HepG2 (cell line): ENCODE measurements around the gene ANKRD31. TPM values are rescaled to one million over a fixed set of nuclear protein-coding genes. Genes with fewer than 3 reads are reported as not detected.

Experiments
- DBP ChIP-seq: sonication (generic); formaldehyde crosslinking; IDR thresholded peaks from 2 replicates; pipeline ENCODE4 v1.4.0; 2020; ENCODE audit warnings: missing genetic modification reagents; ENCODE audit errors: not compliant biosample characterization
- FOXK1 ChIP-seq: sonication (generic); formaldehyde crosslinking; IDR thresholded peaks from 2 replicates; pipeline ENCODE4 v1.4.0; 2020; ENCODE audit warnings: low read depth, missing genetic modification reagents, borderline replicate concordance
- GZF1 ChIP-seq: sonication (generic); formaldehyde crosslinking; IDR thresholded peaks from 2 replicates; pipeline ENCODE4 v1.5.1; 2020; ENCODE audit warnings: mild to moderate bottlenecking, missing genetic modification reagents
- KDM2A ChIP-seq: sonication (generic); formaldehyde crosslinking; IDR thresholded peaks from 2 replicates; pipeline ENCODE4 v1.4.0; 2020; ENCODE audit warnings: low read depth, missing genetic modification reagents, borderline replicate concordance
- KLF11 ChIP-seq: IDR thresholded peaks from 2 replicates; pipeline ENCODE4 v1.6.1; 2016; ENCODE audit warnings: missing compliant biosample characterization
- NCOR1 ChIP-seq: fragments of 200-600 bp; sonication (generic); IDR thresholded peaks from 2 replicates; pipeline ENCODE4 v1.7.0; 2017; ENCODE audit warnings: antibody characterized with exemption, low read length, borderline replicate concordance
- REXO4 ChIP-seq: sonication (generic); formaldehyde crosslinking; IDR thresholded peaks from 2 replicates; pipeline ENCODE4 v1.8.0; 2022; ENCODE audit warnings: missing genetic modification reagents, mild to moderate bottlenecking, borderline replicate concordance
- TP53 ChIP-seq: sonication (generic); formaldehyde crosslinking; conservative IDR thresholded peaks from 2 replicates; pipeline ENCODE4 v1.4.0; 2020; ENCODE audit warnings: missing genetic modification reagents
- YEATS4 ChIP-seq: sonication (generic); formaldehyde crosslinking; IDR thresholded peaks from 2 replicates; pipeline ENCODE4 v1.4.0; 2020; ENCODE audit warnings: missing genetic modification reagents, borderline replicate concordance
- ZBTB44 ChIP-seq: sonication (generic); formaldehyde crosslinking; IDR thresholded peaks from 2 replicates; pipeline ENCODE4 v1.4.0; 2020; ENCODE audit warnings: missing genetic modification reagents
- ZNF335 ChIP-seq: sonication (generic); formaldehyde crosslinking; IDR thresholded peaks from 2 replicates; pipeline ENCODE4 v1.4.0; 2020; ENCODE audit warnings: missing genetic modification reagents
- ZNF574 ChIP-seq: sonication (generic); formaldehyde crosslinking; IDR thresholded peaks from 2 replicates; pipeline ENCODE4 v1.4.0; 2020; ENCODE audit warnings: missing genetic modification reagents
- ZNF687 ChIP-seq: sonication (generic); formaldehyde crosslinking; IDR thresholded peaks from 2 replicates; pipeline ENCODE4 v1.5.1; 2020; ENCODE audit warnings: mild to moderate bottlenecking, missing genetic modification reagents, moderate library complexity
- ZNF768 ChIP-seq: sonication (generic); formaldehyde crosslinking; IDR thresholded peaks from 2 replicates; pipeline ENCODE4 v1.4.0; 2020; ENCODE audit warnings: missing genetic modification reagents
- ZSCAN20 ChIP-seq: sonication (generic); formaldehyde crosslinking; IDR thresholded peaks from 2 replicates; pipeline ENCODE4 v1.4.0; 2020; ENCODE audit warnings: missing genetic modification reagents, mild to moderate bottlenecking, borderline replicate concordance
- polyA plus RNA-seq, 8 experiments: library from polyadenylated mRNA; depleted of rRNA in 3 of 8; stranded (reverse) in 7 of 8; unstranded in 1 of 8; fragments of >200 nt; fragmentation: Illumina TruSeq in 4 of 8; extraction: Trizol in 4 of 8; gene quantifications; 2 replicates each; pipeline versions ENCODE4 v1.2.1 to v1.2.3, GENCODE V29; 2011 to 2016; ENCODE audit warnings: low read depth in 4 of 8, missing spikeins in 1 of 8, mixed read lengths in 1 of 8; ENCODE audit not compliant: insufficient read depth in 1 of 8
- total RNA-seq, 5 experiments: library from RNA; depleted of rRNA; stranded (reverse); fragments of >200 nt; fragmentation: Illumina TruSeq; extraction: Trizol; gene quantifications; 2 replicates each; pipeline ENCODE4 v1.2.3, GENCODE V29; 2016; ENCODE audit warnings: low read depth in 1 of 5
- TF ChIP-seq, protein P1 (sequence below): sonication (generic); formaldehyde crosslinking; IDR thresholded peaks from 2 replicates; pipeline ENCODE4 v1.4.0; 2020; ENCODE audit warnings: mild to moderate bottlenecking, missing genetic modification reagents

The ANKRD31 gene
- total and polyA plus RNA-seq, 2 of the 13 experiments (the other 11 are each of a cell fraction or from before 2014, with no cell fraction given) = 0.01 to 0.09 TPM

DNA sequence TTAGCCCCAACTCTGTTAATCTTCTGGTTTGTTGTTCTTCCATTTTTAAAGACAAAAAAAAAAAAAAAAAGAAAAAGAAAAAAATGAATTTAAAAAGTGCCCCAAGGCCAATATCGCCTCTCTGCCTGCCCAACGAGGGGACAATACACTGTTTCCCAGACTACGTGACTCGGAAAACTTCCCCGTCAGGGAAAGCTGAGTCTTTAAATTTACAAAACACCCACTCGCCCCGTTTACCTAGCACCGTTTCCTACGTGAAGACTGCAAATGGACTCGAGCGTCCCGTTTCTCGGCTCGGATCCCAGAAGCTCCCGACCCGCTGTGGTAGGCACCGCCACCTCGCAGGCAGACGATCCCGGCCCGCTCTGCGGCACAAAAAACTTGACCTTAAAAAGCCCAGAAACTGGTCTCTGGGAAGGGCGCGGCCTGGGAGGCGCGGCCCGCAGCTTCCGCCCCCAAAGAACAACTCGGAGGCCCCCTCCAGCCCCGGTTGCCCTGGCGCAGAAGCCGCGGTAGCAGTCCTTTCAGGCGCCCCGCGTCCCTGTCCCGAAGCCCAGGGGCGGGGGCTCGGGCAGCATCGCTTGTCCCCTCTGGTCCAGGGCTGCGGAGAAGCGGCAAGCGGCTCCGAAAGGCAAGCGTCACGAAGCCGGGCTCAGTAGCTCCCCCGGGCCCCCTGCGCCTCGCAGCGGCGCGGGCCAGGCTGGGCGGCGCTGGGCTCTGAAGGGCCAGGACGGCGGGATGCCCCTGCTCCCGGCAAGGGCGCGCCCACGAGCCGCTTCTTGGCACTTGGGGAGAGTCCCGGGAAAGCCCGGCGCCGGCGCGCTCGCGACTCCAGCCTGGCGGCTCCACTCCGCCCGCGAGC lies 184.3 kb downstream of the ANKRD31 start, which contains the start of gene GCNT4 (continued):
- TF ChIP-seq DBP (no peak), ZNF574 (CRISPR knock-in tag) (no peak), KDM2A (CRISPR knock-in tag) (peak; percentile 55; the same call in 1 of the 2 replicates), TP53 (CRISPR knock-in tag) (no peak), KLF11 (no peak), ZNF335 (CRISPR knock-in tag) (no peak), REXO4 (CRISPR knock-in tag) (no peak), ZNF687 (peak; percentile 7; the same call in 1 of the 2 replicates), ZSCAN20 (no peak), YEATS4 (CRISPR knock-in tag) (0 out of 2 replicates have a peak, but pooled peaks have one; percentile 23), FOXK1 (CRISPR knock-in tag) (0 out of 2 replicates have a peak, but pooled peaks have one; percentile 11), GZF1 (CRISPR knock-in tag) (no peak), NCOR1 (no peak), ZNF768 (CRISPR knock-in tag) (0 out of 2 replicates have a peak, but pooled peaks have one; percentile 41), ZBTB44 (CRISPR knock-in tag) (no peak)
- TF ChIP-seq, protein P1, sequence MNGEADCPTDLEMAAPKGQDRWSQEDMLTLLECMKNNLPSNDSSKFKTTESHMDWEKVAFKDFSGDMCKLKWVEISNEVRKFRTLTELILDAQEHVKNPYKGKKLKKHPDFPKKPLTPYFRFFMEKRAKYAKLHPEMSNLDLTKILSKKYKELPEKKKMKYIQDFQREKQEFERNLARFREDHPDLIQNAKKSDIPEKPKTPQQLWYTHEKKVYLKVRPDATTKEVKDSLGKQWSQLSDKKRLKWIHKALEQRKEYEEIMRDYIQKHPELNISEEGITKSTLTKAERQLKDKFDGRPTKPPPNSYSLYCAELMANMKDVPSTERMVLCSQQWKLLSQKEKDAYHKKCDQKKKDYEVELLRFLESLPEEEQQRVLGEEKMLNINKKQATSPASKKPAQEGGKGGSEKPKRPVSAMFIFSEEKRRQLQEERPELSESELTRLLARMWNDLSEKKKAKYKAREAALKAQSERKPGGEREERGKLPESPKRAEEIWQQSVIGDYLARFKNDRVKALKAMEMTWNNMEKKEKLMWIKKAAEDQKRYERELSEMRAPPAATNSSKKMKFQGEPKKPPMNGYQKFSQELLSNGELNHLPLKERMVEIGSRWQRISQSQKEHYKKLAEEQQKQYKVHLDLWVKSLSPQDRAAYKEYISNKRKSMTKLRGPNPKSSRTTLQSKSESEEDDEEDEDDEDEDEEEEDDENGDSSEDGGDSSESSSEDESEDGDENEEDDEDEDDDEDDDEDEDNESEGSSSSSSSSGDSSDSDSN (CRISPR knock-in tag) = peak; percentile 44; the same call in 1 of the 2 replicates
